Ecto neural progenitor cell (in vitro differentiated cells): ENCODE data around the gene OMA1.
"Not testable (repeated sequence)": the region's sequence is repeated elsewhere in the genome, so short reads cannot be mapped to it uniquely, and the experiment has no call there.

Experiments used
- DNase-seq: peaks from one replicate; pipeline ENCODE4 v3.0.0-alpha.2; 2018; ENCODE audit warnings: low spot score

OMA1 gene

GRCh38 chr1:58546520-58547308 lies at the start of gene OMA1:
Gene OMA1 (minus strand): TSS chr1:58546726. CDS start chr1:58539294, 7,432 bp downstream.
- peak; percentile 98 for DNase-seq

- DNase-seq, result no peak
Measured at GRCh38 chr1:58594546-58594945, 48.0 kb upstream of the OMA1 start.

- no peak for DNase-seq
Measured at GRCh38 chr1:58592522-58593134, 46.1 kb upstream of the OMA1 start.

GRCh38 chr1:58591806-58592205 lies 45.3 kb upstream of the OMA1 start:
- DNase-seq, result no peak

GRCh38 chr1:58590019-58590418 lies 43.5 kb upstream of the OMA1 start:
- no peak for DNase-seq

GRCh38 chr1:58588396-58588795 lies 41.9 kb upstream of the OMA1 start:
- no peak for DNase-seq

- DNase-seq, result no peak
Measured at GRCh38 chr1:58587667-58588066, 41.1 kb upstream of the OMA1 start.

GRCh38 chr1:58586271-58586670 lies 39.7 kb upstream of the OMA1 start:
- DNase-seq, result no peak

- no peak for DNase-seq
Measured at GRCh38 chr1:58585581-58586151, 39.1 kb upstream of the OMA1 start.

- no peak for DNase-seq
Measured at GRCh38 chr1:58585166-58585565, 38.6 kb upstream of the OMA1 start.

GRCh38 chr1:58584082-58584895 lies 37.8 kb upstream of the OMA1 start:
- DNase-seq, result no peak

GRCh38 chr1:58583496-58583895 lies 37.0 kb upstream of the OMA1 start:
- no peak for DNase-seq

GRCh38 chr1:58582143-58582542 lies 35.6 kb upstream of the OMA1 start:
- not testable (repeated sequence) for DNase-seq

- DNase-seq, result no peak
Measured at GRCh38 chr1:58581641-58582040, 35.1 kb upstream of the OMA1 start.

- DNase-seq, result no peak
Measured at GRCh38 chr1:58580186-58580585, 33.7 kb upstream of the OMA1 start.

GRCh38 chr1:58577654-58578030 lies 31.1 kb upstream of the OMA1 start:
- no peak for DNase-seq

GRCh38 chr1:58576727-58577653 lies 30.5 kb upstream of the OMA1 start, which contains the start of gene TACSTD2:
Gene TACSTD2 (minus strand): TSS chr1:58577252. CDS start chr1:58577156, 96 bp downstream.
- peak; percentile 68 for DNase-seq

GRCh38 chr1:58576325-58576726 lies 29.8 kb upstream of the OMA1 start:
- DNase-seq, result no peak

- no peak for DNase-seq
Measured at GRCh38 chr1:58575551-58576324, 29.2 kb upstream of the OMA1 start.

- no peak for DNase-seq
Measured at GRCh38 chr1:58574816-58575215, 28.3 kb upstream of the OMA1 start.
